OCI-LY1 (cell line): ENCODE data around the gene JOSD2.

Source experiments
- CTCF ChIP-seq: fragments of 200-600 bp; sonication (generic), shearing (Covaris generic); IDR thresholded peaks from 2 replicates; pipeline ENCODE4 v1.5.1; 2017; ENCODE audit warnings: mild to moderate bottlenecking, antibody characterized with exemption, low read length, moderate library complexity, mixed read lengths
- EZH2 ChIP-seq: fragments of 200-600 bp; sonication (generic), shearing (Covaris generic); IDR thresholded peaks from 2 replicates; pipeline ENCODE4 v1.8.0; 2017; ENCODE audit warnings: borderline replicate concordance, mixed run types, mild to moderate bottlenecking, antibody characterized with exemption, low read length, moderate library complexity, mixed read lengths

GRCh38 chr19:50475101-50475568 is 35.9 kb downstream of the JOSD2 start:
- no peak for TF ChIP-seq CTCF
- no peak for TF ChIP-seq EZH2
